GM19025 (cell line): ENCODE data around the gene GRIP1.

ENCODE experiments used
- ATAC-seq: cut with Tn5 transposase; IDR thresholded peaks from one replicate; pipeline ENCODE4 v1.9.1; 2021; ENCODE audit warnings: mild to moderate bottlenecking, low read depth, moderate library complexity; ENCODE audit not compliant: unreplicated experiment

GRIP1 gene

DNA sequence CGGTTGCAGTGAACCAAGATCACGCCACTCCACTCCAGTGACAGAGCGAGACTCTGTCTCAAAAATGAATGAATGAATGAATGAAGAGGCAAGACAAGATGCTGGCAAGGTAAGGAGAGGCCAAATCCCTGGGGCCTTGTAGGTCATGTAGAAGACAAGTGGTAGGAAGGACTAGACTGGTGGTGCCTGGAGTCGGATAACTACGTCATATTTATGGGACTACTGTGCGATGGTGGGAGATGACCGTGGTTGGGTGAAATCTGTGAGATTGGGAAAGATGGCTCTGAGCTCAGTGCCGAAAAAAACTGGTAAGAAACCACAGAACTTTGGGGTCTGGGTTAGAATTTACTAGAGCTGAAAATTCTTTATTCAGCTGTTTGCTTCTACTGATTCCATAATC is 326.0 kb downstream of the GRIP1 start:
- ATAC-seq = no peak

GRCh38 chr12:66352197-66352596 is 326.7 kb downstream of the GRIP1 start:
- ATAC-seq = no peak

GRCh38 chr12:66351301-66351700 is 327.6 kb downstream of the GRIP1 start:
- no peak for ATAC-seq

DNA sequence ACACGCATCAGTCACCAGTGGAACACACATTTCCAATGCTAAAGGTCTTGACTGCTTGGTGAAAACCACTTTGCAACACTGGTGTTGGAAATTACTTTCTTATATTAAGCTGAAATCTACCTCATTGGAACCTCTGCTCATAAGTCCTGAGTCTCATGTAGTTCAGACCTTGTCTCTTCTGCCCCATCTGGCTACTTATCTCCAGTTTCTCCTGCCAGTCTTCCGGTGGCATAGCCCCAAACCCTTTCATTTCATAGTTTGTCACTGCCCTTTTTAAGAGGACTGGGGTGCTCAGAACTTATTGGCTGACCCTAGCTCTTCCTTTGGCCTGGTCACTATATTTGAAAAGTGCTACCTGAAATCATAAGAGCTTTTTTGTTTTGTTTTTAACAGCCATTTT is 332.9 kb downstream of the GRIP1 start:
- no peak for ATAC-seq

- ATAC-seq = no peak
Observed at GRCh38 chr12:66345212-66345611, 333.7 kb downstream of the GRIP1 start.

DNA sequence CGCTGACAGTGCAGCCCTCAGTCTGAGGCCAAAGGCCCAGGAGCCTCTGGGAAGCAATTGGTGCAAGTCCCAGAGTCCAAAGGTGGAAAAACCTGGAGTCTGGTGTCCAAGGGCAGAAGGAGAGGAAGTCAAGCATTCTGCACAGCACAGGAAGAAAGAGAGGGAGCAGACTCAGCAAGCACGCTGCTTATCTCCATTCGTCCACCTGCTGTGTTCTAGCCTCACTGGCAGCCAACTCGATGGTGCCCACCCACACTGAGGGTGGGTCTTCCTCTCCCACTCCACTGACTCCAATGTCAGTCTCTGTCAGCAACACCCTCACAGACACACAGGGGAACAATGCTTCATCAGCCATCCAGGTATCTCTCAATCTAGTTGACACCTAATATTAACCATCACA is 337.8 kb downstream of the GRIP1 start:
- ATAC-seq = no peak

- no peak for ATAC-seq
Observed at GRCh38 chr12:66340131-66340530, 338.7 kb downstream of the GRIP1 start.

DNA sequence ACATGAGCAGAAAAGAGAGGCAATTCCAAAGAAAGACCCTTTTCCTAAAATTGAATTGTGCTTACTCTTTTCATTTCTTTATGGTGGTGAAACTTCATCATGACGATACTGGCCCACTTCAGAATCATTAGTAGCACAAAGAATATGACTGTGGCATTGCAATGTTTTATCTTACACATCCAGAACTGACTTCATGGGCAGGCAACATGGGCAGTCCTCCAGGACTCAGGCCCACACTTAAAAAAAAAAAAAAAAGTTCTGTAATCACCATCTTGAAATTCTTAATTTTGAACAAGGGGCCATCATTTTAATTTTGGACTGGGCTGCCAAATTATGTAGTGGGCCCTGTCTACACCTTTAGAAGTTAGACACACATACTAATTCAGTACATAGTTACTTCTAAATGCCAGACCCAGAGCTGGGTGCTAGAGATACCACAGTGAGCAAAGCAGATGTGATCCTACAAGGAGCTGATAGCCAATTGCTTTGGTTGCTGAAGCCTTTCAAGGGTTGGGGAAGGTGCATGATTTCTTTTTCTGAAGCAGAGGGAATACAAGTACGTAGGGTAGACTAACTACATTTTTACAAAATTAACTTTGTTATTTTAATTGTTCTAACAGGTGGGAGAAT is 341.4 kb downstream of the GRIP1 start:
- no peak for ATAC-seq

- no peak for ATAC-seq
Observed at GRCh38 chr12:66335746-66336145, 343.1 kb downstream of the GRIP1 start.

DNA sequence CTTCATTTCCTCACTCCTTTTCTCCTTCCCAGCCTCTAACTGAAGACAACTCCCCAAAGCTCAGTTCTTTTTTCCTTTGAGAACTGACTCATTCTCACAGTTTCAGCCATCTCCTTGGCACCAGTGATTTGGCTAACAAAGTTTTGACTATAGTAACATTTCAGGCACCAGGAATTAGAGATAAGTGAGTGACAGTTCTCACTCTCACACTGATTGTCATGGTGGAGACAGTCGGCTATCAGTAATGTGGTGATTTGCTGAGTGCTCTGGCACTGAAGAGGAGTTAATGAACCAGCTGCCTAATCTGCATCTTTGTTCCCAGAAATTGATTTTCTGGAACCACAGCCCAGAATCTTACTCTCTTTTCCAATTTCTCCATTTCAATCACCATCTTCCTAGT is 347.1 kb downstream of the GRIP1 start:
- ATAC-seq = no peak

- ATAC-seq = no peak
Observed at GRCh38 chr12:66331016-66331415, 347.9 kb downstream of the GRIP1 start.

DNA sequence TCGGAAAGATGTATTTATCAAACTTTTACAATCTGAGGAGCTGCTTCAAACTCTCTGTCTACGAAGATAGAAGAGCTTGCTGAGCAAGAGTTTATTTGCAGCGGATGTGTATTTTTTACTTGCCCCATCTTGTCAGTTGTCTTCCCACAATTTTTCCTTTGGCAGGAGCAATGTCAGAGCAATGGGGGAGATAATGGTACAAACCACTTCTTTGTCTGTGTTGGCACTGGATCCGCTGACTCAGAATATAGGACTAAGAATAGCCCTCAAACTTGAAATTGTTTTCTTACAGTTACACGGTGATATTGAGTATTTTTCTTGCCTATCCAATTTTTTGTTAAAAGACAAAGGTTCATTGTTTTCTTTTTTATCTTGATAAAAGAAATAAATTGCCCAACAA is 348.9 kb downstream of the GRIP1 start:
- no peak for ATAC-seq

DNA sequence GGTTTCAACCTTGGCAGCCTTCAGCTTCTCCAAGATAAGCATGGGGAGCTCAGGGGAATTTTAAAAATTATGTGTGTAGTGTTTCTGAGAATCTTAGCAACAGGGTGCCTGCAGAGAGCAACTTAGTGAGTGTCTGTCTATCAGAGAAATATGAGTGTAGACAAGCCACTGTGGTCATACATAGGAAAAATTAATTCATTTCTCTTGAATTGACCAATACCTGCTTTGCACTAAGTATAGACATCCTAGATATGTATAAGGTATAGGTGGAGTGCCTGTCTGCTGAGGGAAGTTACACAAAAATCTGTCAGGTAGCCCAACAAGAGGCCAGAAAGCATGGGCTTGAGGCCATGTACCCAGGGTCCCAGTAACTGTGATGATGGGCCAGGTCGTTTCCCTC is 355.9 kb downstream of the GRIP1 start:
- no peak for ATAC-seq

GRCh38 chr12:66321435-66321834 is 357.4 kb downstream of the GRIP1 start:
- ATAC-seq = no peak

DNA sequence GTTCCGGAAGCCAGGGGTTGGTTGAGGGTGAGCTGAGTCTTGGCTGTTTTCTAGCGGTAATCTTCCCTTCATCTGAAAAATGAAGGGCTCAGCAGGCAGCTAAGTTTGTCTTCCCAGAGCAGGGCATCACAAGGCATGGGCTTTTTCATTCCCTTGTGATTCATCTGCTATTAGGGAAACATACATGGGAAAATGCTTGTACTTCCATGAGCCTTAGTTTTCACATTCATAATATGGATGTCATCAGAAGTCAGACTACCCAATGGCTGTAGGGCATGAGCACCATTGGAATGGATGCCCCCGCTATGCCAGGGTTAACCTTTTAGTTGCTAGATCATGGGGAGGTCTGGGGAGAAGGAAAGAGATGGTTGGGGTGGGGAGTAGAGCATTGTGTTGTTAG is 357.9 kb downstream of the GRIP1 start:
- ATAC-seq = no peak

DNA sequence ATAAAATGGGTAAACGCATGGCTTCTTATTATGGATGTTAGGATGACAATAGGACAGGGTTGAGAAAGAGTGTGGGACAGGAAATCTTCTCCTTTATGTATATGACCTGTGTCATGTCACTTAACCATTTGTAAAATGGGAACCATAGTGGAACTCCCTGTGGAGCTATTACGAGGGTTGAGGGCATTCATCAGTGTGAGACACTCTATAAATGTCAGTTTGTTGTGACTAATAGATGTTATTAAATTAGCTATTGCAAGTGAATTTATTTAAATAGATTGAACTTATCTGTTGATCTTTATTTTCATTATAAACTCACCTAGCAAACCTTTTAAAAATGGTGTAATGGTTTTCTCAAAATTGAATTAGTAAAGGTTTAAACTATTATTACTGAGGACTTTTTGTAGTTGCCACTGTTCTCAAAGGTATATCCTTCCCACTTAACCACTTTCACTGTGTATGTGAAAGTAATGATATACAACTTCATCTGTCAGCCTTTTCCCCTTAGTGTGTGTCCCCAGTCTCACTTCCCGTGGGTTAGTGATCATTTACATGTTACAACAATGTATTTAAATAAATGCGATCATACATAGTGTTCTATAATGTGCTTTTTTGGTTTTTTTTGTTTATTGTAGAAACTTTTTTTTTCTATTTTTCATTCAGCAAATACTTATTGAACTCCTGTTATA is 359.5 kb downstream of the GRIP1 start:
- ATAC-seq = no peak

GRCh38 chr12:66314278-66314677 is 364.6 kb downstream of the GRIP1 start:
- no peak for ATAC-seq

- ATAC-seq = no peak
Observed at GRCh38 chr12:66312189-66312588, 366.7 kb downstream of the GRIP1 start.

- ATAC-seq = no peak
Observed at GRCh38 chr12:66309606-66310005, 369.3 kb downstream of the GRIP1 start.

DNA sequence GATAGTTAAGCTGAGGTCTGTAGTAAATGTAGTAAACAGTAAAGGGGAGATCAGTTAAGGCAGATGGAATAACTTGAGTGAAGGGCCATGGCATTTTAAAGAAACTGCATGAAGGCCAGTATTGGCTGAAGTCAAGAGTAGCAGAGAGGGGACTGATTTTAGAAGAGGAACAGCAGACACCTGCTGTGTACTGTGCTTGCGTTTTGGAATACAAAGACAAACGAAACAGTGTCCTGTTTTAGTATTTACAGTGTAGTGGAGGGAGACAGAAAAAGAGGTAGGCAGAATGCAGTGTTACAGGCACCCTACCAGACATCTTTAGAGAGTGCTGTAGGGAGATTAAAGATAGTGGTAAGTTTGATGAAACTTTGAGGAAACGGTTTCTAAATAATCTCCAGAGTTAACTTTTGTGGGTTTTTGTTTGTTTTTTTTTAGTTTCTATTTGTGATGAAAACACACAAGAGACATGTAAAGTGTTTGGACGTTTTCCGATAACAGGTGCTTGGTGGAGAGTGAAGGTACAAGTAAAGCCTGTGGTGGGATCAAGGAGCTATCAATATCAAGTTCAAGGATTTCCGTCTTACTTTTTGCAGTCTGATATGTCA is 374.5 kb downstream of the GRIP1 start:
- ATAC-seq = no peak

DNA sequence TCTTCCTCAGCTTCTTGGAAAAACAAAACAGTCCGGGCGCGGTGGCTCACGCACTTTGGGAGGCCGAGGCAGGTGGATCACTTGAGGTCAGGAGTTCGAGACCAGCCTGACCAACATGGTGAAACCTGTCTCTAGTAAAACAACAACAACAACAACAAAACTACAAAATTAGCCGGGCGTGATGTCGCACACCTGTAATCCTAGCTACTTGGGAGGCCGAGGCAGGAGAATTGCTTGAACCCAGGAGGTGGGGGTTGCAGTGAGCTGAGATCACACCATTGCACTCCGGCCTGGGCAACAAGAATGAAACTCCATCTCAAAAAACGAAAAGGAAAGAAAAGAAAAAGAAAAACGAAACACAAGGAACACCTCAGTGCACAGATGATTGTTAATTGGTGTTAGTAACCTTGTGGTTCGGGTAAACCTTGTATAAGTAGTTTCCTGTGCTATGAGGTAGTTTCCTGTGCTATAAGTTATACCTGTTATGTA is 375.5 kb downstream of the GRIP1 start:
- ATAC-seq = peak; percentile 37

DNA sequence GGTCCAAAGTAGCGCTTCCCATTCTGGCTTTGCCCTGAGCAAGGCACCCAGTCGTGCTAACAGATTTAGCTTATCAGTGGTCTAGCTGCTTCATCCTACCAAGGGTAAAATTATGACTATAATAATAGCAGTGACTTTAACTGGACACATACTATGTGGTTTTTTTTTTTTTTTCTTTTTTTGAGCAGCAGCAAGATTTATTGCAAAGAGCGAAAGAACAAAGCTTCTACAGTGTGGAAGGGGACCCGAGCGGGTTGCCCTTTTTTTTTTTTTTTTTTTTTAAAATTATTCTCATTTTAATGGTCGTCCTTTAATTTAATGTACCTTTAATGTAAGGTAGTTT is 376.1 kb downstream of the GRIP1 start:
- no peak for ATAC-seq
